HG03095 (cell line): ENCODE data around the gene KIAA1958.

Experiments
- ATAC-seq: cut with Tn5 transposase; IDR thresholded peaks from one replicate; pipeline ENCODE4 v1.9.1; 2021; ENCODE audit warnings: moderate library complexity; ENCODE audit not compliant: unreplicated experiment

Gene KIAA1958

DNA sequence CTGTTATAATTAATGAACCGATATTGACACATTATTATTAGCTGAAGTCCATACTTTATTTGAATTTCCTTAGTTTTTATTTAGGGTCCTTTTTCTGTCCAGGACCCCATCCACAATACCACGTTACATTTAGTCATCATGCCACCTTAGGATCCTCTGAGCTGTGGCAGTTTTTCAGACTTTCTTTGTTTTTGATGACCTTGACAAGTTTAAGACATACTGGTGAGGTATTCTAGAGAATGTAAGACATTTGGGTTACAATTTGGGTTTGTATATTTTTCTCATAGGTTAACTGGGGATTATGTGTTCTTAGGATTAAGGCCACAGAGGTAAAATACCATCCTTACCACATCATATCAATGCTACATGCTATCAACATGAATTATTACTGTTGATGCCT, 42.7 kb downstream of the KIAA1958 start:
- ATAC-seq, result no peak

DNA sequence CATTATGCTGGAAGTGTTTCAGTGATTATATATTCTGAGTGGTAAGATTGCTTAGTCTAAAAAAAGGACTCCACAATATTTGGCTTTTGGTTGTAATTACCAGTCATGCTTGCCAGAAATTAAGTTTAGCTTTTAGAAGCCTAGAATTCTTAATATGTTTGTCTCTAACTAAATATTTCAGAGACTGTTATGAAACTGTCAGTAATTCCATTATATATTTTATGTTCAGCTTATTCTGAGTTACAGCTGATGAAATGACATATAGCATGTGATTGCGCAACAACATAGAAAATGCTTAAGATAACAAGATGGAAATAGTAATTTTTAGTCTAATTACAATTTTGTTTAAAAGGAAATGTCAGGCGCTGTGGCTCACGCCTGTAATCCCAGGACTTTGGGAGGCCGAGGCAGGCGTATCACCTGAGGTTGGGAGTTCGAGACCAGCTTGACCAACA, 44.2 kb downstream of the KIAA1958 start:
- ATAC-seq, result no peak

DNA sequence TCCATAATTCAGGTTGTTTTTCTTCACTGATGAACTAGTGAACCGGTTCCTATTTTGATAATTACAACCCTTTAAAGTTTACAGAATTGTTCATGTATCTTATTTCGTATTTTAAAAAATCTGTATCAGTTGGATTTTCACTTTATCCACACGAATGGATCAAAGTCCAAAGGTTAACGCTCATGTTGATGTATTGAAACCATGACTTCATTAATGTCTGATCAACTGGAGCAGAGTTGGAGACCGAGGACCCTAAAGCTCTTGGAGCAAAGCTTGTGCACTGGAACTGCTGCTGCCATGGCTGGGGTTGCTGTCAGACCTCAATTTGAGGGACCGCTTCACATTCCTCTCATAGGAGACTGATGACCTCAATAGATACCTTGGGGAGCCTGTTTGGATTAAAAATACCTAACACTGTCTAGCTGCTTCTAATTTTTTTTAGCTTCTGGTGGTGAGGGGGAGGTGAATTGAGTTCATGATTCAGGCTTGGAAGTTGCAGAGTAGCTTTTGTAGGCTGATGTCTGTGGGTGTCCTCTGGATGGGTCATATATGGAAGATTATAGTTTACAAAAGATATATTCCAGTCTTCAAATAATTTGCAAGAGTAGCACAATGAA, 45.1 kb downstream of the KIAA1958 start:
- ATAC-seq, result no peak

DNA sequence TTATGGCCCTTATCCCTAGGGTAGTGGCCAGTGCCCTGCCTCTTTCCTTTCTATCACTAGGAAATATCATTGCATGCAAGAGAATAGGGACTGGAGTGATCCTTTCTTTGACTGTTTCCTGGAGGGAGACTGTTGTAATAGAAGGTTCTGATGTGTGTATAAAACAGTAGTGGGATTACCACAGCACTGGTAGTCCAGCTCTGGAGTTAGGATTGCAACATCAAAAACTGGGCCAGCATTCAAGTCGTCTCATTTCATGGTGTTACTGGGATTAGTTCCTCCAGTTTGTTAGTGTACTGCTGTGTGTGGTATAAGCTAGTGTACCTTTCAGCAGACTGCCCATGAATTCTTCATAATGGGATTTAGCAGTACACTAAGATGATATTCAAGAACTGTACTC, 45.8 kb downstream of the KIAA1958 start:
- no peak for ATAC-seq

DNA sequence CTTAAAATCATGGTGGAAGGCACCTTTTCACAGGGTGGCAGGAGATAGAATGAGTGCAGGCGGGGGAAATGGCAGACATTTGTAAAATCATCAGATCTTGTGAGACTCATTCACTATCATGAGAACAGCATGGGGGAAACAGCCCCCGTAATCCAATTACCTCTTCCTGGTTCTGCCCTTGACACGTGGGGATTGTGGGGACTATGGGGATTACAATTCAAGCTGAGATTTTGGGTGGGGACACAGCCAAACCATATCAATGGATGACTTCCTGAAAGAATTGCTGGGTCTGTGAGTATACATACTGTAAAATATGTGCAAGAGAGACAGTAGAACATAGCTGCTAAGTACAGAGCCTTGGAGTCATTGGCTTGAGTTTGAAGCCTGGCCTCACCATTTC, 47.0 kb downstream of the KIAA1958 start:
- no peak for ATAC-seq

DNA sequence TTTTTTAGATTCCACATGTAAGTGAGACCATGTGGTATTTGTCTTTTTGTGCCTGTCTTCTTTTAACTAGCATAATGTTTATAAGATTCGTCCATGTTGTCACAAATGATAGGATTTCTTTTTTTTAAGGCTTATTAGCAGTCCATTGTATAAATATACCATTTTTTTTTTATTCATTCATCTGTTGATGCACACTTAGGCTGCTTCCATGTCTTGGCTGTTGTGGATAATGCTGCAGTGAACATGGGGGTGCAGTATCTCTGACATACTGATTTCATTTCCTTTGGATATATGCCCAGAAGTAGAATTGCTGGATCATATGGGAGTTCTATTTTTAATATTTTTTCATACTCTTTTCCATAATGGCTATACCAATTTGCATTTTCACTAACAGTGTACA, 48.7 kb downstream of the KIAA1958 start:
- ATAC-seq, result no peak

DNA sequence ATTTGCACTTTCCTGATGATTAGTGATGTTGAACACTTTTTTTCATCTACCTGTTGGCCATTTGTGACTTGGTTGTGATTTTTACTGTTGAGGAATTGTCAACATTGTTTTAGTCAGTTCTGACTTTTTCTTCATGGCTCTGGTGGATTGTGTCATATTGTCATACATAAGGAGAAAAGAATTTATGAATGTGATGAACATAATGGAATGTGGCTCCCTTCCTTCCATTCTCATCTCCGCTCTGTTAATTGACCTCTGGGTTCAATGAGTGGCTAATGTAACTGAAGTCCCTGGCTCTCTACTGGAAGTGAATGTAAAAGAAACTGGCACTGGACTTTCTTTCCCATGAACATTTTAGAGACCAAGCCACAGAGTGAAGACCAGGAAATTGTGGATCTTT, 49.2 kb downstream of the KIAA1958 start:
- ATAC-seq, result no peak

DNA sequence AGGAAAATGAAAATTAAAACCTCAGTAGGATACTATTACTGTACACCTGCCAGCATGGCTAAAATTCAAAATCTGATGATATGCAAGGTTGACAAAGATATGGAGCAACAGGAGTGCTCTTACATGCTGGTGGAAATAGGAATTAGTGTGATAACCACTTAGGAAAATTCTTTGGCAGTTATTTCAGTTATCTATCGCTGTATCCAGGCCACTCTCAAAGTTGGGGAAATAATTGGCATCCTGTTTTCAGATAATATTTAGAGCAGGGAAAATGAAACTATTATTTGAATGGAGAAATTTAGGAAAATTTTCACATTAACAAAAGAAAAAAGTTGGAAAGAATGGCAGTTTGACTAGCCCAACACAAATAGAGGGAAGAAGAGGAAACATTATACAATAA, 50.9 kb downstream of the KIAA1958 start:
- no peak for ATAC-seq

DNA sequence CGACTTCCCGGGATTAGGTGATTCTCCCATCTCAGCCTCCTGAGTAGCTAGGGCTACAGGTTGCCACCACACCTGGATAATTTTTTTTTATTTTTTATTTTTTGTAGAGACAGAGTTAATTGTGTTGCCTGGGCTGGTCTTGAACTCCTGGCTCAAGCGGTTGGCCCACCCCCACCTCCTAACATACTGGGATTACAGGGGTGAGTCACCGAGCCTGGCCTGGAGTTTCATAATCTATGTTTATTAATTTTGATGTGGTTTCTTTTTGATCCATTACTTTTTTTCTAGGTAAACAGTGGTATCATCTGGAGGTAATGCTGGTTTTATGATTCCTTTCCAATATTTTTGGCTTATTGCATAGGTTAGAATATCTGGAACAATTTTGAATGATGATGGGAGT, 54.2 kb downstream of the KIAA1958 start:
- ATAC-seq, result no peak

DNA sequence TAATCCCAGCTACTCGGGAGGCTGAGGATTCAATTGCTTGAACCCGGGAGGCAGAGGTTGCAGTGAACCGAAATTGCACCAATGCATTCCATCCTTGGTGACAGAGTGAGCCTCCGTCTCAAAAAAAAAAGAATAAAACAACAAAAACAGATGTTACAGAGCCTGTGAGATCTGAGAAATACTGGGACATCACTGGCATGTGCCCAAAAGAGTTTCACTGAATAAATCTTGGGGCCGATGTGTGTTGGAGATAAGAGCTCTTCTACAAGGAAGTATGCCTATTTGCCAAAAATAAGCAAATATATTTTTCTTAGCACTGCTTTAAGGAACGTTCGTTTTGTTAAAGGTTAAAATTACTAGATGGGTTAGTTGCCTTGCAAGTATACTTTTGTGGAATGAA, 55.1 kb downstream of the KIAA1958 start:
- ATAC-seq, result no peak

DNA sequence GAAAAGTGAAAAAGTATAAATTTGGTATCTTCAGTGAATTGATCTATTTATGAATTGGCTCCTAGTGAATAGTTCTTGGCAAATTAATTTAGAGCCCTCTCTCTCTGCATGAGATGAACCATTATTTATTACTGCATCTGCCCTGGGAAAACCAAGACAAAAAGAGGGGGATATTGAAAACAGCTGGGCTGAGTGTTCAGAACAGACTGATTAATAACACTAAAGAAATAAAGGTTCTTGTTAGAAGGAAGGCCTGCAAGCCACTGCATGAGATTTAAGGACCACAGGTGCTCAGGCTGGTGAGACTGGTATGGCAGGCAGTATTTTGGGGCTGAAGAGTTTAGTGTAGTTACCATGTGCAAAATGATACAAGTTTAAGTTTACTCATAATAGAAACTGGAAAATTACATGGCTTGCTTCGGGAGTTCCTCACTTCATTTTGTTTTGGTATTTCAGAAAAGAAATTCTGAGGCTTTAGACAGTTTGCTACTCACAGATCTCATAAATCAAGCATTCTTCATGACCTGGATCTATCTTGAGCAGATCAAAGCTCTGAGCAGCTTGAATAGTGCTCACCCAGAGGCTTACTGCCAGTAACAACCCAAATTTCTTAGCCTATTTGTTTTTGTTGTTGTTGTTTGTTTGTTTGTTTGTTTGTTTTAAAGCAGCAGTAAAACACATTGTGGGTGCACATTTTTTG, 56.1 kb downstream of the KIAA1958 start:
- no peak for ATAC-seq

DNA sequence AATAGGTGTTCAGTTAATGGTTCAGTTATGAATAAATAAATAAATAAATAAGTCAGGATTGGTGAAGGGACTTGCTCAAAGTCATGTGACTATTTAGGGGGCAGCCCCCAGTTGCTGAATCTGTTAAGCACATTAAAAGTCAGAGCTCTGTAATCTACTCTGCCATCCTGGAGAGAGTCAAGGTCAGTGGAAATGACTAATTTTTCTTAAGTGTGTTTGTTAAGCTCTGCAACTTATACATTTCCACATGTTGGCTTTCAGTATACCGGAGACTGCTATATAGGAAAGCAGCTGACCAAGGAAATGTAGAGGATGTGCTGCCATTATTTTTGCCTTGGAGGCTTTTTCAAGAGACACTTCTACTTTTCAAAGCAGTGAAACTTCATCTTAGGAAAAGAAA, 57.9 kb downstream of the KIAA1958 start:
- no peak for ATAC-seq

DNA sequence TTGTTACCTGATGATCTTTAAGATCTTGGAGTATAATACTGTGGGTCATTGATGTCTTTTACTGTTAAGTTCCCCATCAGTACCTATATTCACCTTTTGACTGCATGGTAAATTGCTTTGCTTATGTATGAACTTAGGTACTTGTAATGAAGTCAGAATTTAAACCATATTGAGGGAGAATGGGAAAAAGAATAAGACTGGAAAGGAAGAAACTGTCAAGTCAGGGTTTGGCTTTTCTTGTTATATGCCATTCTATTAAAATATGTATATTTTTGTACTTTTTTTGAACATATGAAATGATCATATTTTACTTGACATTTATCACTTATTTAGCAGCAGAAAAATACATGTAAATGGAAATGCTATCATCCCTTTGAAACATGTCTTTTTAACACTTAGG, 58.6 kb downstream of the KIAA1958 start:
- ATAC-seq, result no peak

DNA sequence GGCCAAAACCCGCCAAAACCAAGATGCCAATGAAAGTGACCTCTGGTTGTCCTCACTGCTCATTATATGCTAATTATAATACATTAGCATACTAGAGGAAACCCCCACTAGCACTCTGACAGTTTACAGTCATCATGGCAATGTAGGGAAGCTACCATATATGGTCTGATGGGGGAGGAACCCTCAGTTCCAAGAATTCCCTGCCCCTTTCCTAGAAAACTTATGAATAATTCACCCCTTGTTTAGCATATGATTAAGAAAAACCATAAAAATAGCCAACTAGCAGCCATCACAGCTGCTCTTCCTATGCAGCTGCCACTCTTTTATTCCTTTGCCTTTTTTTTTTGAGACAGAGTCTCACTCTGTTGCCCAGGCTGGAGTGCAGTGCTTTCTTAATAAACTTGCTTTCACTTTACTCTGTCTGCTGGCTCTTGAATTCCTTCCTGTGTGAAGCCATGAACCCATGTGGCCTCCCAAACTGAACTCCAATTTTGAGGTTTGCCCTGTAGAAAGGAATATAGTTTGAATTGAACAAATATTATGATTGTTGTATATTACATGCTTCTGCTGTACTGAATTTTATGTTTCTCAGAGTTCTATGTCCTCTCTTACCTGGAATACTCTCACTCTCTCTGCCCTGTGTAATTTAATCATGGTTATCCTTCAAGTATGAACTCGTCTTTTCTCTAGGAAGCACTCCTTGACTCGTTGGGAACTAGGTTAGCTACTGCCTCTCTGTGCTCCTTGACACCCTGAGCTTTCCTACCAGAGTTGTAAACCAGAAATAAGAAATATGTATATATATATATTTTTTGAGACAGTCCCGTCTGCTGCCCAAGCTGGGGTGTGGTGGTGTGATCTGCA, 59.8 kb downstream of the KIAA1958 start:
- no peak for ATAC-seq

DNA sequence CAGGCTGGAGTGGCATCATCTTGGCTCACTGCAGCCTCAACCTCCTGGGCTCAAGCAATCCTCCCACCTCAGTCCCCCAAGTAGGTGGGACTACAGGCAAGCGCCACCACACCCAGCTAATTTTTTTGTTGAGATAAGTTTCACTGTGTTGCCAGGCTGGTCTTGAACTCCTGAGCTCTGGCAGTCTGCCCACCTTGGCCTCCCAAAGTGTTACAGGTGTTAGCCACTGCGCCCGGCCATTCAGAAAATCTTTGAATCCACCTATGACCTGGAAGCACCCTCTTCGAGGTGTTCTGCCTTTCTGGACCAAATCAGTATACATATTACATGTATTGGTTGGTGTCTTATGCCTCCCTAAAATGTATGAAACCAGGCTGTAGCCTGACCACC, 61.4 kb downstream of the KIAA1958 start:
- ATAC-seq, result no peak

DNA sequence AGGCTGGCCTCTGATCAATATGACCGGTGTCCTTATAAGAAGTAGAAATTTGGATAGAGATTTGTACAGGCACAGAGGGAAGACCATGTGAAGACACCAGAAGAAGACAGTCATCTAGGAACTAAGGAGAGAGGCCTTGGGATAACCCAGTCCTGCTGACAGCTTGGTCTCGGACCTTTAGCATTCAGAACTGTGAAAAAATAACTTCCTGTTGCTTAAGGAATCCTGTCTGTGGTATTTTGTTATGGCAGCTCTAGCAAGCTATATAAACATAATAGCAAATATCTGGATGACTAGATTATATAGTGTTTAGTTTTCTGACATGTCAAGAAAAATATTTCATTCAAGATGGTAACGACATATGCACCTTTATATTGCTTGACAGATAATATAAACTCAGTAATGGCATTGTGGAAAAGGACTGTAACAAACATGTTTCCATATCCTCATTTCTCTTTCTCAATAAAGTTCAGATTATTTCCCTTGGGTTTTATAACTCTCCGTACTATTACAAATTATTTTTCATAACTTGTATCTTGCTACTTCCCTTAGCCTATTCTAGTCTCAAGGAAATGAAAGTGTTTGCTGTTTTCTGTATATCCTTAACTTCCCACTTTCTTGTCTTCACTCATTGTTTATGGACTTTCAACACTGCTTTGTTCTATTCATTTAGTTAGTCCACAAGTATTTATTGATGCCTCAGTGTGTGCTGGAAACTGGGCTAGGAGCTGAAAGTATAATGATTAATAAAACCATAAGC, 62.4 kb downstream of the KIAA1958 start:
- no peak for ATAC-seq

DNA sequence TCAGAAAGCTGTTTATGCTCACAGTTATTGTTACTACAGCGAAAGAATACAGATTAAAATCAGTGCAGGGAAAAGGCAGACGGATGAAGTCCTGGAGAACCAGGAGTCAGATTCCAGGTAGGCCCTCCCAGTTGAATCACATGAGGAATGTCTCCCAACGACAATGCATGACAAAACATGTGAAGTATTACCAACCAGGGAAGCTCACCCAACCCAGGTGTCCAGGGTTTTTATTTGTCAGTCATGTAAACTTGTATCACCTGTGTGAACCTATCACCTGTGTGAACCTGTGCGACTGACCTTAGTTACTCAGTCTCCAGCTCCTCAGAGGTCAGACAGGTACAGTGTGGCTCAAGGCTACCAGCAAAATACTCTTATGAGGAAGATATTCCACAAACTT, 63.9 kb downstream of the KIAA1958 start:
- ATAC-seq, result no peak

DNA sequence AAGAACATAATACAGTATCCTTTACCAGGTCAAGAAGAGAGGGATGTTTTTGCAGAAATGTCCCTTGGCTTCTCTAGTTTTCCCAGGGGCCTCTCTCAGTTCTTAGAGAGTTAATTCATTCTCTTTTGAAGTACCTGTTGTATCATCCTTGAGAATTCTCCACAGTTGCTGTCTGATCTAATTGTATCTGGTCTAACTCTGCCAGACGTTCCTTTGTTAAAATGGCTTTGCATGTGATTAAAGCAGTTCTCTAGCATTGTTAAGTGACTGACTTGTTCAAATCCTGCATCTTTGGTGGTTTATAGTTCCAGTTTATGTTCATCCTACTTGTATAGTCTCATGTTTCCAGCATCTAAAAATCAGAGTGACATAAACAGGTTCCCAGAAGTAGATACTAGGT, 65.0 kb downstream of the KIAA1958 start:
- ATAC-seq, result no peak

DNA sequence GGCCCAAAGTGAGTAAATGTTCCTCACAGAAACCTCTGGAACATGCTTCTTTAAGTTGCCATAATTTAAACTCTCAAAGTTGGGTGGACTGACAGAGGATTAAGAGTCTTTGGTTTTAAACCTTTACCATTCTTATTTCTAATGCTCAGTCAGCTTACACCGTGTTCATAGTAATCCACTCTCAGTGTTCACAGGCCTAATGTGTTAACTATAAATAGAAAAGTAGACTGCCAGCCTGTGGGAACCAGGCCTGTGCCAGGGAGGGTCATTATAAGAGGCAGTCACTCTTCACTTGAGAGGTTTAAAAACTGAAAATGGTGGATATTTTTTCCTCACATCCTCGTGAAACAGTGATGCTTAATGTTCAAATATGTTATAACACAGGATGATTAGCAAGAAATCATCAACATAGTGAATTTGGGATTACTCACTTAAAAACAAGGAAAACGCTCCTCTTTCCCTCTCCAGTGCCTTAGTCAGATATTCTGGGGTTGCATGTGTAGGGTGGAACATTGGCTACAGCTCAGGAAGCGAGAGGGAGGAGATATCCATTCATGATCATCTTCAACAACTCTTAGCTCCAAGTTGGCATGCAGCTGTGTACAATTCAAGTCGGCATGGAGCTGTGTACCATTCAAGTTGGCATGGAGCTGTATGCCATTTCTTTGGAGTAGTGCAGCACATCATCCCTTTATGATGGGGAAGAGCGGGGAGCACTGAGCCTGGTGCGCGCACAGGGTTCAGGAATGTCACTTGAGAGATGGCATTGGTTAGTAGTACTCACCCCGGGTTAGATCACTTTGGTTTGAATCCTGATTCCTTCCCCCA, 65.8 kb downstream of the KIAA1958 start:
- ATAC-seq, result no peak

DNA sequence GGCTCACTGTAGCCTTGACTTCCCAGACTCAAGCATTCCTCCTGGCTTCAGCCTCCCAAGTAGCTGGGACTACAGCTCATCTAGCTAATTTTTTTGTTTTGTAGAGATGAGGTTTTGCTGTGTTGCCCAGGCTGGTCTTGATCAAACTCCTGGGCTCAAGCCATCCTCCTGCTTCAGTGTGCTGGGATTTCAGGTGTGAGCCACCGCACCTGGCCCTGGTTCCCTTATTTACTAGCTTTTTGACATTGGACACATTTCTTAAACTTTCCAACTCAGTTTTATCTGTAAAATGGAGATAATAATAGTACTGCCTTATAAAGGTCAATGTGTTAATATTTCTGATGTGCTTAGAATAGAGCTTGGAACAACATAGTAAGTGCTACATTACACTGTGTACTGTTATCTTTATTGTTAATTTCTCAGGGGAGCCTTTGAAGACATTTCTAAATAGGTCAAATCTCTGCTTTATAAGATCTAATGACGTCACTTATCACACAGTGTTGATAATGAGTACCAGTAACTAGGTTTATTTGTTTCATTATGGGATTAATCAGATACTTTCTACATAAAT, 66.7 kb downstream of the KIAA1958 start:
- no peak for ATAC-seq
